Choroid plexus epithelial cell (primary cell): ENCODE data around the gene ITGAV.
A peak's percentile ranks its signal among the peaks of the same experiment; 100 is the strongest.
"Not testable (repeated sequence)": the region's sequence is repeated elsewhere in the genome, so short reads cannot be mapped to it uniquely, and the experiment has no call there.

Experiments
- DNase-seq: peaks from one replicate; pipeline ENCODE4 v3.0.0-alpha.2; 2010; ENCODE audit warnings: low read depth
- H3K4me3 ChIP-seq: 2 replicates; pipeline ENCODE4 v1.5.1; 2011; ENCODE audit warnings: low read depth, mild to moderate bottlenecking, control low read depth, low read length, moderate library complexity
- CTCF ChIP-seq: conservative IDR thresholded peaks from 2 replicates; pipeline ENCODE4 v1.5.1; 2011; ENCODE audit warnings: low read depth, mild to moderate bottlenecking, control low read depth, inconsistent platforms, low read length, moderate library complexity

The ITGAV gene

DNA sequence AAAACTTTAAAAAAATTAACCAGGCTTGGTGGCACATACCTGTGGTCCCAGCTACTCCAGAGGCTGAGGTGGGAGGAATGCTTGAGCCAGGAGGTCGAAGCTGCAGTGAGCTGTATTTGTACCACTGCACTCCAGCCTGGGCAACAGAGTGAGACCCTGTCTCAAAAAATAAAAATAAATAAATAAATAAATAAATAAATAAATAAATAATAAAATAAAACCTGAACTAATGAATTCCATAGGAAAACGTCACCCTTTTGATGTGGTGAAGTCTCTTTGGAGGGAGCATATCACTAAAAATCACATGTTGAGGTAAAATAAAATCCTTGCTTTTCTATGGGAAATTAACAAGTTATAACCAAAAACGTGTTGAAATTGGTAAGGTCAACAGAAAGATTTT, 29.6 kb upstream of the ITGAV start:
- H3K4me3 ChIP-seq = no peak overlapping the region
- no peak for DNase-seq
- TF ChIP-seq CTCF = no peak

- TF ChIP-seq CTCF = no peak
- peak; percentile 66 for DNase-seq
- no peak overlapping the region for H3K4me3 ChIP-seq
These were observed 28.2 kb upstream of the ITGAV start for GRCh38 chr2:186561467-186562208.

DNA sequence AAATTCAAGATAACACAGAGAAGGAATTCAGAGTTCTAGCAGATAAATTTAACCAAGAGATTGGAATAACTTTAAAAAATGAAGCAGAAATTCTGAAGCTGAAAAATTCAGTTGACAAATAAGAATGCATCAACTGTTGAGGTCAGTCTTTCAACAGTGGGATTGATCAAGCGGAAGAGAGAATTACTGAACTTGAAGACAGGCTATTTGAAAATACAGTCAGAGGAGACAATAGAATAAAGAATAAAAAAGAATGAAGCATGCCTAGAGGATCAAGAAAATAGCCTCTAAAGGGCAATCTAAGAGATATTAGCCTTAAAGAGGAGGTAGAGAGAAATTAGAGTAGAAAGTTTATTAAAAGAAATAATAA, 27.7 kb upstream of the ITGAV start:
- TF ChIP-seq CTCF = no peak

DNA sequence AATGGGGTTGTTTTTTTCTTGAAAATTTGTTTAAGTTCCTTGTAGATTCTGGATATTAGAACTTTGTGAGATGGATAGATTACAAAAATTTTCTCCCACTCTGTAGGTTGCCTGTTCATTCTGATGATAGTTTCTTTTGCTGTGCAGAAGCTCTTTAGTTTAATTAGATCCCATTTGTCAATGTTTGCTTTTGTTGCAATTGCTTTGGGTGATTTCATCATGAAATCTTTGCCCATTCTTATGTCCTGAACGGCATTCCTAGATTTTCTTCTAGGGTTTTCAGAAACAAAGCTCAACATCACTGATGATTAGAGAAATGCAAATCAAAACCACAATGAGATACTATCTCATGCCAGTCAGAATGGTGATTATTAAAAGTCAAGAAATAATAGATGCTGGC, 21.3 kb upstream of the ITGAV start:
- DNase-seq, H3K4me3 ChIP-seq: not testable (repeated sequence)

More for the DNA sequence above, 27.7 kb upstream of the ITGAV start:
- no peak for DNase-seq
- no peak overlapping the region for H3K4me3 ChIP-seq

GRCh38 chr2:186569127-186569526, 20.7 kb upstream of the ITGAV start:
- DNase-seq = not testable (repeated sequence)

GRCh38 chr2:186569897-186570296, 20.0 kb upstream of the ITGAV start:
- H3K4me3 ChIP-seq = no peak overlapping the region
- DNase-seq = peak; percentile 43
- no peak for TF ChIP-seq CTCF

More at GRCh38 chr2:186569127-186569526, 20.7 kb upstream of the ITGAV start:
- not testable (repeated sequence) for H3K4me3 ChIP-seq

DNA sequence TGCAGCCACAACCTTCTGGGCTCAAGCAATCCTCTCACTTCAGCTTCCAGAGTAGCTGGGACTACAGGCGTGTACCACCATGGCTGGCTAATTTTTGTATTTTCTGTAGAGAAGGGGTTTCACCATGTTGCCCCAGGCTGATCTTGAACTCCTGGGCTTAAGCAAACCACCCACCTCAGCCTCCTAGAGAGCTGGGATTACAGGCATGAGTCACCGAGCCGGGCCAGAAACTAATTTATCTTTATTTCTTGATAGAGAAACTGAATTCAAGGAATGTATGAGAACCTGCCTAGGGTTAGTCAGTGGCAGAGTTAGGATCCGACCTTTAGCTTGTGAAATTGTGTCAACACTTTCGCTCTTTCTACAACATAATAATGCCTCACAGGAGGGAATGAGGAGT, 19.3 kb upstream of the ITGAV start:
- H3K4me3 ChIP-seq = no peak overlapping the region
- TF ChIP-seq CTCF = no peak
- peak; percentile 85 for DNase-seq

DNA sequence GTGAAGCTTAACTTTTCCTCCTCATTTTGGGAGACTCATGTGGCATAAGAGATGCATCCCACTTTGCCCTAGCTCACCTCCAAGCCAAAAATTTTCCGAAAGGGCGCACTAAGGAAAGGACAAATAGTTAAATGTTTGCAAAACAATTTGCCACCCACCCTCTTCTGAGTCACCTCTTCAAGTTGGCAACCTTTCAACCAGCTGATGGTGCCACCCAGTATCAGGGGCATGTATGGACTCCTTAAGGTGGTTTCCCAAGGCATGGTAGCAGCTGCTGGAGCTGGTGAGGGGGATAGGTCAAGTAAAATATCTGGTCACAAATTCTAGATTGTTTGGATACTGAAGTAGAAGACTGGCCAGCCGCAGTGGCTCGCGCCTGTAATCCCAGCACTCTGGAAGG, 17.2 kb upstream of the ITGAV start:
- H3K4me3 ChIP-seq = no peak overlapping the region
- DNase-seq = no peak
- no peak for TF ChIP-seq CTCF
